Stimulated activated CD8-positive, alpha-beta memory T cell treated with anti-CD3 and anti-CD28 coated beads, Interleukin-15, amount 100 ng/mL, for 24 hours (primary cell): ENCODE measurements around the gene TMEM150B.

Experiments used
- DNase-seq: peaks from one replicate; pipeline ENCODE4 v3.0.0-alpha.2; 2020; ENCODE audit warnings: low read depth

TMEM150B gene

DNA sequence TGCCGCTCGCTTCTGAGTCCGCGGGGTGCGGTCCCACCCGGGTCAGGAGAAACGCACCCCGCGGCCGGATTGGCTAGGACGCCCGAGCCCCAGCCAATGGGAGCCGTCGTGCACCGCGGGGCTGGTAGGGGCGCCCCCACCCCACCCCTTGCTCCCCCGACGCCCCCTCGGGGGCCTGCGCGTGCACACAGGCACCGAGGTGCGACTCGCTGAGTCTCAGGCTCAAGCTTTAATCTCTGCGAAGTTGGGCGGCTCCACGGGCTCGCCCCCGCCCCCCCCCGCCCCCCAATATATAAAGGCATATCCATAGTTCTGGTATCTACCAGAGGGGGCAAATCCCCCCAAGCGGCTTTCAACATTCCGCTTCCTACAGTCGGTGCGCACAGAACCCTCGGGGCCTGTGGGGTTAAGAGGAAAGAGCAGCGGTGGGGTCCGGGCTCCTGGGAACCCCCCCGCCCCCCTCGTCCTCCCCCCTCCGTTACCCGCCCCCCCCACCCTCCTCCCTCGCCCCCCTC is 29.6 kb upstream of the TMEM150B start, which contains the start of gene COX6B2:
Gene COX6B2 (minus strand): TSS at position 22 of the 515 bp plus-strand sequence. CDS start 198 bp downstream, outside the sequence.
- no peak for DNase-seq

DNA sequence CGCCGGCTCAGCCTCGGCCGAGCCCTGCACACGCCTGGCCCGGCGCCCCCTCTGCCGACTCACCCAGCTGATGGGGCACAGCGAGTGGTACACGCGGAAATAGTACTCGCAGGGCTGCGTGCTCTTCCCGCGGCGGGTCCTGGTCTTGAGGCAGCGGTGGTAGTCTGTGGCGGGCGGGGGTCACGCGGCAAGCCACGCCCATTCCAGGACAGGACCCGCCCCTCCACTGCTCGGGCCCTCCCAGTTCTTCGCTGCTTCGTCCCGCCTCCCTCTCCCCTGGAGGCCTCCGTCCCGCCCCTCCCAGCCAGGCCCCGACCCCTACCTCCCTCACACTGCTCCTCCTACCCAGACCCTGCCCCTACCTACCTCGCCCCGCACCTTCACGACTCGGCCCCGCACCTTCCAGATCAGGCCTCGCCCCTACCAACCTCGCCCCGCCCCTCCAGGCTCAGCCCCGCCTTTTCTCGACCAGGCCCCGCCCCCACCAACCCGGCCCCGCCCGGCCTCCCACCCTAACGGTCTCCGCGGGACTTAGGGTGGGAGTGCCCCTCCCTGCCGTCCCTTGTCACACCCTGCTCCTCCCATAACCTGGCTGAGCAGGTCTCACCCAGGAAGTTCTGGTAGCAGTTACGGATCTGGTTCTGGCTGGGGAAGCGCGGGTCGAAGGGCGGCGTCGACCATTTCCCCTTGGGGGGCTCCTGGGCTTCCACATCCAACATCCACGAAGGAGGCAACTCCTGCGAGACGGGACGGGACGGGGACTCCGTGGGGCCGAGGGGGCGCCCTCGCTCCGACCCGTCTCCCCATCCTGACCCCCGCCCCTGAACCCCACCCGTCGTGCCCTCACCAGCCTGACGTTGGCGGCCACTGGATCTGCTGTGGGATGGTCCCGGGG is 28.9 kb upstream of the TMEM150B start:
- peak; percentile 29 for DNase-seq

DNA sequence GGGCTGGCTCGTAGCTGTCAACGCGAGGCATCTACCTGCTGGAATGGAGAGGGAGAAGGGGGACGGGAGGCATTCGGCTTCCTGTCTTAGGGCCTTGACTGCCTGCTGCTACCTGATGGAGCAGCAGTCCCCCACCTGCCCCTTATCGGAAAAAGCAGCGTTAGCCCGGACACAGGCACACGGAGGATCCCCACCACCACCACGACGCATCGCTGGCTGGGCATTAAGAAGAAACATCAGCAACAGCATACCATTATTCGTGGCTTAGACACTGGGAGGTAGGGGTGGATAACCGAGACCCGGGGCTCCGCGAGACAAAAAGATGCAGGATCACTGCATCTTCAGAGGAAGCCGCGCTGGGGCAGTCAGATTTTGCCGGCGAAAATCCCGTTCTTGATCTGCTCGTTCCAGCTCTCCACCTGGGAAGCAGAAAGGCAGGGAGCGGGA is 28.2 kb upstream of the TMEM150B start:
- no peak for DNase-seq

DNA sequence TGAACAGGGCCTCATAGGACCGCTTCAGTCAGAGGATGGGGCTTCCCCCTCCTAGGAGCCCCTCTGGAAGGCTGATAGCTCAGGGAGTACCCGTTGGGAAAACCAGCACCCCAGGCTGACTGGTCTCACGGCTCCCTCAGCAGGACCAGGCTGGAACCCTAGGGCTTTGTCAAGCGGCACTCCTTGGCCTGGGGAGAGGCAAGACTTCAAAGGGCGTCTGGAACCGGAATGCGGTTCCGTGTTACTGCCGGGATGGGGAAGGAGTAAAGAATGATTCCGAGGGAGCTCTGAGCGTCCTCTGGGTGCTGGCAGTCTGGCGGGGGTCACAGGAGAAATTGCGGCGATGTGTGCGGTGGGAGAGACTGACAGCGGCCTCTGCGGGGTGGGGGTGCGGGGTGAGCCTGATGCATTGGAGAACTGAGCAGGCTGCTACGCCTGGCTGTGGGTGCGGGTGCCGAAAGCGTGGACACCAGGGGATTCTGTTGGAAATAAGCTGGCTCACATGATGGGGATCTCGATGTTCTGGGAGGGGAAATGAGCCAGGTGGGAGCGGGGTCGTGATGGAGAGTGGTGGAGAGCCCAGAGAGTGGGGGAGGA is 27.5 kb upstream of the TMEM150B start:
- no peak for DNase-seq

DNA sequence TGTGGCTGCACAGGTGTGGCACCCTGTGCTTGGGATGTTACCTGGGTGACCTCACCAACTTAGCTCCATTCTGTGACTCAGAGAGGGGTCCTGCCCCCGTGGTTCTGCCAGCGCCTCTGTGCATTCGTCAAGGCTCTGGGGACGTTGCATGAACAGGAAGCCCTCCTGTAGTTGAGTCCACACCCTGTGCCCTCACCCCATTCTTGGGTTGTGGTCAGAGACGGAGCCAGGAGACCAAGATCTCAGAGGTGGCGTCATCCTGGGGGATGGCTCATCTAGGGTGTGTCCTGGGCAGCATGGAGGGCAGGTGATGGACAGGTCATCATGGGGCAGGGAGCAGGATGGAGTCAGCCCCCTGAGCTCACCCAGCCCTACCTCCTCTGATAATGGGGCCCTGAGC is 26.9 kb upstream of the TMEM150B start:
- DNase-seq: no peak

DNA sequence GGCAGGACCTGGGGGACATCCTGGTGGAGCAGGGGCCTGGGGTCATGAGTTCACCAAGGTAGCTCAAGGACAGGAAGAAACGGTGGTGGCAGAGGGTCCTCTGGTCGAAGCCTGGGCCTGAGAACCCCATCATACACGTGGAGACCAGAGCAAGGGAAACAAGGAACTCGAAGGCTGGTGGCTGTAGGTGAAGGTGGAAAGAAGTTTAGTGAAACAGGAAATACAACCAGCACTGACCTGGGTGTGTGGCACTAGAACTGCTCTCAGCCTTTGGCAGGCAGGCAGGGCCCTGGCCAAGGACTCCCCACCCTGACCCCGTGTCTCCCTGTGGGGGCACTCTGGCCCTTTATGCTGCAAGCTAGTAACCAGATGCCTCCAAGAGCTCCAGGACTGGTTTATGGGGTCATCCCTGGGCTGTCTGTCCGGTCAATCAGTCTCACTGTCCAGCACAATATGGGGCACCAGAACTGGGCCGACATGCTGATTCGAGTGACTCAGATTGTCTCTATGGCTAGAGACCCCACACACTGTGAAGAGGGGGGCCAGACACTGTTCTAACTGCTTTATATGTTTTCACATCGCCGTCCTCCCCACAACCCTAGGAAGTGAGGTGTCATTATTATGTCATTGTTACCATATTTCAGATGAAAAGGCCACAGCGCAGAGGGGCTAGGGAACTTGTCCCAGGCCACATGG is 25.6 kb upstream of the TMEM150B start:
- DNase-seq: no peak

DNA sequence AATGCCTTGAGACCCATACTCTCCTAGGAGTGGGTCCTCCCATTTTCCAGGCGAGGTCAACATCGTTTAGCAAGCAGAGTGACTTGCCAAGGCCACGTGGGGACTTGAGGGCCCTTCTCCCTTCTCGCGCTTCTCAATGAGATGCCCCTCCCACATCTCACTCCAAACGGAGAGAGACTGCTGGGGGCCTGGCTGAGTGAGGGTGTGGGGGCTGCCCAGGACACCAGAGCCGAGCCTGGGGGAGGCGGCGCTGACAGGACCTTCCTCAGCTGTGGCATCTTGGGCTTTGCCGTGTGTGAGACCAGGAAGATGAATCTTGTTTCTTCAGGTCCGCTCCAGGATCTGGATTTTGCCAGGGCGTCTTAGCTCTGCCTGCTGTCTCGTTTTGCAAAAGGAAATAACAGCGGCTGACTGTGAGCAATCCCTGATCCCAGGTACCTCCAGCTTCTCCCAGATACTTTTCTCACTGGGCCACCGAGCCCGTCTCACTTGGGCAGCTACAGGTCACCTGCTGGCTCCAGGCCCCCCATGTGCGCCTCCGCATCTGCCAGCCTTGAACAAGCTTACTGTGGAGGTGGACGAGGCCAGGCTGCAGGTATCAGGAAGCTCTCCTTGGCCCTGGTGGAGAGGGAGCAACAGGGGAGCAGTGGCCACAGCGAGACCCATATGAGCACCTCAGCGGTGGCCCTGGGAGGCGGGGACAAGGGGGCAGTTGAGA is 23.3 kb upstream of the TMEM150B start:
- no peak for DNase-seq

DNA sequence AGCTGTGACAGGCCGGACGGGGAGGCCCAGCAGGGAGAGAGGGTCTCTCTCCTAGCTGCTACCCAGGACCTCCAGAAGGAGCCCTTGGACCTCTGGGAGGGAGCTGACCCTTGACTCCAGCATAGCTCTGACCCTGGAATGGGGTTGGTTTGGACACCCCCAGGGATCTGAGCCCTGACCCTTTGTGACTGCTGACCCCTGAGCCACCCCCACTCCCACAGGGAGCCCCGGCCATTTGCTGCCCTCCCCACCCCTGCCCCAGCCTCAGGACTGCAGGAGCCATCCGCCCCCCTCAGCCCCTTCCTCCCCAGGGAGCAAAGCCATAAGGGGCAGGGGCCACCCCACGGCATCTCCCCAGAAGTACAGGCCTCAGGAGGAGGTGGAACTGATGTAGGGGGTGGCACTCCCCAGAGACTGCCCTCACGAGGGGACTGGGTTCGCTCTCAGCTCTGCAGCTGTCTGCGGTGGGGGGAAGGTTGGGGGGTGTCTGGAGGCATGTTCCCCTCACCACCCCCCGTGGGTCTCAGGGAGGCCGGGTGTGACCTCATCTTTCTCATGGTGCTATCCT is 22.4 kb upstream of the TMEM150B start:
- DNase-seq: no peak

DNA sequence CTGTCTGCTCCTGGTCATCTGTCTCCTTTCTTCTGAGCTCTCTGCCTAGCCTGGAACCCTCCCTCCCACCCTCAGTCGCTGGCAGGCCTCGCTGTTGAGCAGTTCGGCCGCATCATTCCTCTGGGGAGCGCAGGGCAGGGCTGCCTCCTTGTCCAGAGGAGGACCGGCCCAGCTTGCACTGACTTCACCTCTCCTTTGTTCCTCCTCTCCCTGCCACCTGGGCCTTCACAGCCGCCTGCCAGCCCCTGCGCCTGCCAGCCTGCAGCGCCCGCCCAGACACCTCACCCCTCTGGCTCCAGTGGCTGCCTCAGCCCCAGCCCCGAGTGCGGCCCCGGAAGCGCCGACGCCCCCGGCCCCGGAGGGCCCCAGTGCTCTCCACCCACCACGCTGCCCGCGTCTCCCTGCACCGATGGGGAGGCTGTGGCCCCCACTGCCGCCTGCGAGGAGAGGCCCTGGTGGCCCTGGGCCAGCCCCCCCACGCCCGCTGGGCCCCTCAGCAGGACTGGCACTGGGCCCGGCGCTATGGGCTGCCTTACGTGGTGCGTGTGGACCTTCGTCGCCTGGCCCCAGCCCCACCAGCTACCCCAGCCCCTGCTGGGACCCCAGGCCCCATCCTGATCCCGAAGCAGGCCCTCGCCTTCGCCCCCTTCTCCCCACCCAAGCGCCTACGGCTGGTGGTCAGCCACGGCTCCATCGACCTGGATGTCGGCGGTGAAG is 21.7 kb upstream of the TMEM150B start:
- DNase-seq: no peak

DNA sequence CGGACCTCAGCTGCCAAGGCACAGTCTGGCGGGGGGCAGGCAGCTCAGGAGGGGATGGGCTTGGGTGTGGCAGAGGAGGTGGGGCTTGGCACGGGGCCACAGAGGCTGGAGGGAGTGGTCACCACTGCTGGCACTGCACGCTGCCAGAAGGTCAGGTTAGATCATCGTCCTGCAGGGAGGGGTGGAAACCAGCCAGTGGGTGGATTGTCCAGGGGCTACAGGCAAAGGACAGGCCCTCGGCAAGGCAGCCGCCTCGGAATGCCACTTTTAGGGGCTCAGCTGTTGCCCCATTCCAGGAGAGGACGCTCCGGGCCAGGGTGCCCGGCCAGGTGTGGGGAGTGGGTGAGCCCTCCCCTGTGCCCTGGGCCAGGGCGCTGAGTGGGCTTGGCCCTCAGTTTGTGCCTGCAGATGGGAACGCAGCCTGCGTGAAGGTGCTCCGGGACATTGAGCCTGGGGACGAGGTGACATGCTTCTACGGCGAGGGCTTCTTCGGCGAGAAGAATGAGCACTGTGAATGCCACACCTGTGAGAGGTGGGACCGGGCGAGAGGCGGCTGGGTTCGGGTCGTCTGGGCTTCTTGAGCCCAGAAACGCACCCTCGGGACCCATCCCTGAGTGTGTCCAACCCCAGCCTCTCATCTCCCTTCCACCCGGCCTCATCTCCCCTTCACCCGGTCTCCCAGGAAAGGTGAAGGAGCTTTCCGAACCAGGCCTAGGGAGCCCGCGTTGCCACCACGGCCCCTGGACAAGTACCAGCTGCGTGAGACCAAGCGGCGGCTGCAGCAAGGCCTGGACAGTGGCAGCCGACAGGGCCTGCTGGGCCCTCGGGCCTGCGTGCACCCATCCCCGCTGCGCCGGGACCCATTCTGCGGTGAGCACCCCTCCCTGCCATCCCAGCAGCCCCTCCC is 20.9 kb upstream of the TMEM150B start:
- no peak for DNase-seq

DNA sequence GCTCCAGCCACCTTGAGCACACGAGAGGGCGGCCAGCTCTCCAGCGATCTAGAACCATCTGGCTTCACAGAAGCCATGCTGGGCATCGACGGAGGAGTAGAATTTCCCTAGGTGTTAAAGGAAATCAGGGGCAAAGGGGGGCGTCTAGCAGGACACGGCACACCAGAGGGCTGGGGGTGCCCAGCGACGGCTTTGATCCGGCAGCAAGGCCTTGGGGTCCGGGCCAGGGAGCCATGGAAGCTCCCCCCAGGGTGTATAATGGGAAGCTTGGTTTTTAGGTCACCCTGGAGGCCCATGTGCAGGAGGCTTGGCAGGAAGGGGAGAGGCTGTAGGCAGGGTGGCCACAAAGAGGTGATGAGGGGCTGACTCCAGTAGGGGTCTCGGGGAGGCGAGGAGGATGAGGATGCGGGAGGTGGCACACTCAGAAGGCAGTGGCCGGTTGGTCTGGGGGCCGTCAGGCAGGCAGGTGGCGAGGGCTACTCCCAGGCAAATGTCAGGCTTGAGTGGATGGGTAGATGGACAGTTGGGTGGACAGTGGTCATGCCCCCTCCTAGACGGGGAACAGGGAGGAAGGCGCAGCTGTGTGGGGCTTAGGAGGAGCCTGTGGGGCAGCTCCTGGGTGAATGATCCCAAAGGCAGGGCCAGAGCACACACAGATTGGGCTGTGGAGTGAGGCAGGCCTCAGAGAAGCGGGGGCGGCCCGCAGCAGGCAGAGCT is 20.1 kb upstream of the TMEM150B start:
- DNase-seq: no peak

DNA sequence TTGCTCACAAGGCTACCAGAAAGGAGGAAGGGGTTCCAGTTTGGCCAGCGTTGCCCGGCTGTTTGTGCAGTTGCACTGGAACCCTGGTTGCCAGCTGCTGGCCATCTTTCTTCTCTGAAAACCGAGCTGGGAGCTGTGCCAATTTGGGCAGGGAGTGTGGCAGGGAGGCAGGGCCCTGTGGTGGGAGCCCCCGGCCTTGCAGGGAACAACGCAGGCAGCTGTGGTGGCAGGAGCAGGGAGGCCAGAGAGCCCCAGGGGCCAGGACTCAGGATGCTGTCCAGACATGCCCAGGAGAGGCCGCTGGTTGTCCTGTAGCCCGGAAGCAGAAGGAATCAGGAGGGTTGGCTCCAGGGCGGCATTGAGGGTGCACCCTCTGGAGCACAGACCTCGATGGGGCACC is 19.3 kb upstream of the TMEM150B start:
- no peak for DNase-seq

DNA sequence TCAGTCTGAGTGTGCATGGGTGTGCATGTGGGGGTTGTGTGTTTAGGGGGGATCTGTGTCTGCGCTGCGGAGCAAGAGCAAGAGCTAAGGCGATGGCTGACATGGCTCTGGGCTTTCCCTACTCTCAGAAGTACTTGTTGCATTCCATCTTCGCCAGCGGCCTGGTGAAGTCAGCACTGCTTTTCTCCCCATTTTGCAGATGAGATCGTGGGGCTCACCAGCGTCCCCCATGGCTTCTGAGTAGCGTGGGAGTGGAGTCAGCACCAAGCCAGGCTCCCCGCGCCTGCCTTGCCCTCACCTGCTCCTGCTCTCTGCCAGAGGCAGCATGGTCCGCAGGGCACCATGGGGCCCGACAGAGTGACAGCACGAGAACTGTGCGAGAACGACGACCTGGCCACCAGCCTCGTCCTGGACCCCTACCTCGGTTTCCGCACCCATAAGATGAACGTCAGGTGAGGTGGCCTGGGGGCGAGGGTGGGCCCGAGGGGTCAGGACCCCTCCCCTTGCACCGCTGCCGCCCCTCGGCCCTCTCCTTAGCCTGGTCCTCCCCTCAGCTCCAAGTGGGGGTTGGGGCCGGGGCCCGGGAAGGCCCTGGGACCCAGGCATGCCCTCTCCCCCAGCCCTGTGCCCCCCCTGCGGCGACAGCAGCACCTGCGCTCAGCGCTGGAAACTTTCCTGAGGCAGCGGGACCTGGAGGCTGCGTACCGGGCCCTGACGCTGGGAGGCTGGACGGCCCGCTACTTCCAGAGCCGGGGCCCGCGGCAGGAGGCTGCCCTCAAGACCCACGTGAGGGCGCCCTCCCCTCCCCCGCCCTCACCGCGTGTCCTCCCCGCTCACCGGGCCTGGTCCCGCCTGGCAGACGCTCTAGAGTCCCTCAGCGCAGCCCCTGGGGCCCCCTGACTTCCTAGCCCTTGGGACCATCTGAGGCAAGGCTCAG is 16.7 kb upstream of the TMEM150B start:
- no peak for DNase-seq

DNA sequence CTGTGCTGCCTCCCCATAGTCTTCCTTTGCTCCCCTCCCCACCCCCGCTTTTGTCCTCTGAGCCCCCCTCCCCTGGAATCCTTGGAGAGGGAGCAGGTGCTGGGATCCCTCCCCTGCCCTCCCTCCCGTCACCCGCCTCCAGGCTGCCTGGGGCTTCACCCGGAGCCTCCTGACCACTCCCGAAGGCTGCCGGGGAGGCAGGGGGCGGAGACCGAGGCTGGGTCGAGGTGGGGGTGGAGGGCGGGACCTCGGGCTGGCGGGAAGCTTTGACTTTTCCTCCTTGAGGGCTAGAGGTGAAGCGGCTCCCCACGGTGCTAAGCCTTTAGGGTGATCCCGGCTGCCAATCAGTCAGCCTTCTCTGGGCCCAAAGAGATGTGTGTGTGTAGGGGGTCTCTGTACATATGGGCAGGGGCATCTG is 16.0 kb upstream of the TMEM150B start:
- DNase-seq: no peak

DNA sequence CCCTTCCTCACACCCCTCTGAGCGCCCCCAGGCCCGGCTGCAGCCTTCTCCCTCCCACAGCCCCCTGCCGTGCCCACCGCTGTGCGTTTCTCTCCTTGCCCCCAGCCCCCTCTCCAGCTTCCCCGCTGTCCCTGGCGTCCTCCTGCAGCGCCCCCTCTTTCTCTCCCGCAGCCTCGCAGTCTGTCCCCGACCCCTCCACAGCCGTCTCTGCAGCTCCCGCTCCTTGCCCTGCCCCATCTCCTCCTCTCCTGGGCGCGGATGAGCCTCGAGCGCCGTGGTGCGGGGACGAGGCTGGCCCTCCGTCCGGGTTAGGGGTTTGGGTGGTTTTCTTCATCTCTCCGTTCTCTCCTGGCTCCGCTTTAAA is 15.6 kb upstream of the TMEM150B start:
- no peak for DNase-seq

DNA sequence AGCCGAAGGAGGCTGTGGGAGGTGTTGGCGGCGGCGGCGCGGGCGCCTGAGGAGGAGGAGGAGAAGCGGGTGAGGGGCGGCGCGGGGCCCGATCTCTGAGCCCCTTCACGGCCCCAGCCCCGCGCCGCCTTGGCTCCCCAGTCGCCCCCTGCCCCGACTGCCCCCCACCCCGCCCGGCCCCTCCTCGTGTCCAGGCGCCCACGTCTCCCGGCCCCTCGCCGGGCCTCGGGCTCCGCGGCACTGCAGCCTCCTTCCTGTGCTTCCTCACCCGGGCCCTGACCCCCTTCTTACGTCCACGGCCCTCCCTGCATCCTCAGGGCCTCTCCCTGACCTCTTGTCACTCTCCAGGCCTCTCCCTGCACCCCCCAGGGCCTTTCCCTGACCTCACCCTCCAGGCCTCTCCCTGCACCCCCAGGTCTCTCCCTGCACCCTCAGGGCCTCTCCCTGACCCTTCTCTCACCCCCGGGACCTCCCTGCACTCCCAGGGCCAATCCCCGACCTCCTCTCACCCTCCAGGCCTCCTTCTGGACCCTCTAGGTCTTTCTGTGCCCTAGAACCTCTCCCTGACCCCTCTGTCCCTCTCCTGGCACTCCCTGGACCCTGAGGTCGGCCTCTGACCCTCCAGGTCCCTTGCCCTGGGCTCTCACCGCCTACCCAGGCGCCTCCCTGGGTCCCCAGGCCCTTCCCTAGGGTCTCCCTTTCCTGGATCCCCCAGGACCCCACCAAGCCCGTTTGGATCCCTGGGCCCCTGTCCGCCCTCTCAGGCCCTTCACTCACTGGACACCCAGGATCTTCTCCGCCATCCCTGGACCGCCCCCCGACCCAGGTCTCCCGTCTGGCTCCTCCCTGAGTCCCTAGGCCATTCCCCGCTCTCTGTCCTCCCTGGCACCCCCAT is 15.0 kb upstream of the TMEM150B start:
- no peak for DNase-seq
